ENCODE measurements around the gene MEX3D. TPM values are rescaled to one million over a fixed set of nuclear protein-coding genes. Genes with fewer than 3 reads are reported as not detected.
A peak's percentile ranks its signal among the peaks of the same experiment; 100 is the strongest.

MEX3D gene
- total RNA-seq, 1 experiment from 2014 or later: 11.5 TPM

DNA sequence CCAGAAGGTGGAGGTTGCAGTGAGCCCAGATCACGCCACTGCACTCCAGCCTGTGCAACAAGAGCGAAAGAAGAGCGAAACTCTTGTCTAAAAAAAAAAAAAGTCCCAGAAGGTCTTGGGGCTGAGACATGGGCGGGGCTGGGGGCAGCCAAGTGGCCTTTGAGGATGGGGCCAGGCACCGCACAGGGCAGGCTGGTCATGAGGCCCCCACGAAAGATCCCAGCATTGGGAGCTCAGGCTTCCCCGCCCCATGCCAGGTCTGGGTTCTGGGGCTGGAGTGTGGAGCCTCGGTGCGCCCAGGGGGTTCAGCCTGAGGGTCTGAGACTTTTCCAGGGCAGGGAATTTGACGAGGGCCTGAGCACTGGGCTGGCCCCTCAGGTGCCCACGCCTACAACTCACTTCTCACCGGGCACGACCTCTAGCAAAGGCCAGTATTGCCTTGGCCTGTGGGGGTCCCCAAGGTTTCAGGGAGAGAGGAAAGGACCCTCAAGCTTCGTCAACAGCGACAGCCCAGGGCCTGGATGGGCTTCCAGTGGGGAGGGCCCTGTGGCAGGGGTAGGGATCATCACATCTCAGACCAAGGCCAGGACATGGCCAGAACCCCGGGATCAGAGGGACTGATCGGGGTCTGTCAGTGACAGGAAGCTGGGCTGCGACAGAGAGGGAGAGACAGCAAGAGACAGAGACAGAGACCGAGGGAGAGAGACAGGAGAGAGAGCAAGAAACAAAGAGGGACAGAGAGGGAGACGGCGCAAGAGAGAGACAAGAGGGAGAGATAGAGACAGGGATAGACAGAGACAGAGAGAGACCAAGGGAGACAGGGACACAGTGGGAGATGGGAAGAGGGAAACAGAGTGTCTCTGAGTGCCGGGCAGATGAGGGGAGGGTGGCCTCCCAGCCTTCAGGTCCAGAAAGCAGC, 7.5 kb upstream of the MEX3D start:
- DNase-seq (ENCODE audit: extremely low read depth, low read depth): no peak

DNA sequence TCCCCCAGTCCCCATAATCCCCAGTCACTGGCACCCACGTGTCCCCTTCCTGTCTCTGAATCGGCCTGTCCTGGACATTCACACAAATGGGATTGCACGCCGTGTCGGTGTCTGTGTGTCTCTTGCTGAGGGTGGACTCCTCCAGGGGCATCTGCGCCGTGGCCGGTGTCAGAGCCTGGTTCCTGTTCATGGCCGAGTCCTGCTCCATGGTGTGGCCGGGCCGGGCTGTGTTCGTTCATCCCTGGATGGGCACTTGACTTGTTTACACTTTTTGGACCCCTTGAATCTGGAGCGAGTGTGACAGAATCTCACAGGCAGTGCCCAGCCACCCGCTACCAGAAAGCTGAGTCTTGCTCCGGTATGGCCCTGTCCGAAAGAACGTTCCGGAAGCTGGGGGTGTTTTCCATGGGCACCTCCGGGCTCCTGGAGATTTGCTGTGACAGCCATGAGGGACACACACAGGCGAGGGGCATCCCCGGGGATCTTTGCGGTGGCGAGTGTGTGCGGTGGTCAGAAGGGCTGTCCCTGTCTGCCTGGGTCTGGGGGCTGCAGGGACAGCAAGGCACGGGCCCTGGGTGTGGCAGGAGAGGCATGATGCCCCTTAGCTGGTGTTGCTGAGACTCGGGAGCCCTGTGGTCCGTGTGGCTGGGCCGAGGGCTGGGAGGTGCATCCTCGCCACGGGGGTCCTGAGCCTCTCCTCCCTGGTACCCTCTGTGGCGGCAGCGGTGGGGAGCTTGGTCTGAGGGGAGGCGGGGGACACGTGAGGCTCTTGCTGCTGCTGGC, 6.4 kb upstream of the MEX3D start:
- DNase-seq (ENCODE audit: extremely low read depth, low read depth): no peak

DNA sequence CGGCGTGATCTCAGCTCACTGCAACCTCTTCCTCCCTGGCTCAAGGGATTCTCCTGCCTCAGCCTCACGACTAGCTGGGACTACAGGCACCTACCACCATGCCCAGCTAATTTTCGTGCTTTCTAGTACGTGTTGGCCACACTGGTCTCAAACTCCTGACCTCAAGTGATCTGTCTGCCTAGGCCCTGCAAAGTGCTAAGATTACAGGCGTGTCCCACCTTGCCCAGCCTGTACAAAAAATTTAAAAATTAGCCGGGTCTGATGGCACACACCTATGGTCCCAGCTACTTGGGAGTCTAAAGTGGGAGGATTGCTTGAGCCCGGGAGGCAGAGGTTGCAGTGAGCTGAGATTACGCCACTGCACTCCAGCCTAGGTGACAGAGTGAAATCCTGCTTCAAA, 4.7 kb upstream of the MEX3D start:
- DNase-seq (ENCODE audit: extremely low read depth, low read depth): no peak

DNA sequence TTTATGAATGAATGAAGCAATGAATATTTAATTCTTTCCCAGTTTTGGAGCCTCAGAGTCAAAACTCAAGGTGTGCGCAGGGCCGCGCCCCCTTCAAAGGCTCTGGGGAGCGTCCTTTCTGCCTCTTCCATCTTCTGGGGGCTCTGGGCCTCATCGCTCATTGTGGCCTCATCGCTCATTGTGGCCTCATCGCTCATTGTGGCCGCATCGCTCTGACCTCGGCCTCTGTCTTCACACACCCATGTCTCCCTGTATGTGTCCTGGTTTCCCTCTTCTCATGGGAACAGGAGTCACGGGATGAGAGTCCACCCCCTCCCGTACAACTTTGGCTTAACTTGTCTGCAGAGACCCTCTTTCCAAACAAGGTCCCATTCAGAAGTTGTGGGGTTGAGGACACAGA, 3.2 kb upstream of the MEX3D start:
- DNase-seq (ENCODE audit: extremely low read depth, low read depth): no peak

GRCh38 chr19:1570836-1571235, 2.7 kb upstream of the MEX3D start:
- DNase-seq (ENCODE audit: extremely low read depth, low read depth): no peak

DNA sequence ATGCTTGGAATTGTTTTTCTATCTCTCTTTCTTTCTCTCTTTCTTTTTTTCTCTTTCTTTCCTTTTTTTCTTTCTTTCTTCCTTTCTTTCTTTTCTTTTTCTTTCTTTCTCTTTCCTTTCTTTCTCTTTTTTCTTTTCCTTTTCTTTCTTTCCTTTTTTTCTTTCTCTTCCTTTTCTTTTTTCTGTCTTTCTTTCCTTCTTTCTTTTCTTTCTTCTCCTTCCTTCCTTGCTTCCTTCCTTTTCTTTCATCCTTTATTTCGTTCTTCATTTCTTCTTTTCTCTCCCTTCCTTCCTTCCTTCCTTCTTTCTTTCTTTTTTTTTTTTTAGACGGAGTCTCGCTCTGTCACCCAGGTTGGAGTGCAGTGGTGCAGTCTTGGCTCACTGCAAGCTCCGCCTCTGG, 1.9 kb upstream of the MEX3D start:
- DNase-seq (ENCODE audit: extremely low read depth, low read depth): no peak

GRCh38 chr19:1567848-1568227, 287 bp downstream of the MEX3D start:
- no peak for DNase-seq (ENCODE audit: extremely low read depth, low read depth)

DNA sequence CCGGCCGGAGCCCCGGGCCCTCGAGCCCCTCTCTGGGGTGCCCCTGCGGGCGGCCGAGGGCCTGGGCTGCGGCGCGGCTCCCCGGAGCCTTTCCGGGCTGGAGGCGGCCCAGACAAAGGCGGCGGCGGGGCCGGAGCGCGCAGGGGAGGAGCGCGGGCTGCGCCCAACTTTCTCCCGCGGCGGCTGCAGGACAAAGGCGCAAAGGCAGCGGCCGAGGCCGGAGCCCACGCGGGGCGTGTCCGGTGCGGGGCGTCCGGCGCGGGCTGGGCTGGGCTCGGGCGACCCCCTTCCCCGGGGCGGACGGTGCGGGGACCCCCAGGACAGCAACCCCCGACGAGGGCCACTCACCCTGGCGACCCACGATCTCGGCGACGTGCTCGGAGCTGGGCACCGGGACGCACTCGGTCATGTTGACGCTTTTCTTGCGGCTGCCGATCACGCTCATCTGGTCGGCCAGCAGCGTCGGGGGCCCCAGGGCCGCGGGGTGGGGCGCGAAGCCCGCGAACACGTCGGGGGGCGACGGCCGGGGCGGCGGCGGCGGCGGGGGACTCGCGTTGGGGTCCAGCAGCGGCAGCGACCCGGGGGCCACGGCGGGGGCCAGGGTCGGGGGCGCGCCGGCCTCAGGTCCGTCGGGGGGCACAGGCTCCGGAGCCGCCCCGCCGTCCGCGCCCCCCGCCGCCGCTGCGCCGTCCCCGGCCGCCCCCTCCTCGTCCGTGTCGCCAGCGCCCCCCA, 843 bp downstream of the MEX3D start:
- DNase-seq (ENCODE audit: extremely low read depth, low read depth): no peak

GRCh38 chr19:1566392-1567115, 1.6 kb downstream of the MEX3D start:
- DNase-seq (ENCODE audit: extremely low read depth, low read depth): peak; percentile 31

DNA sequence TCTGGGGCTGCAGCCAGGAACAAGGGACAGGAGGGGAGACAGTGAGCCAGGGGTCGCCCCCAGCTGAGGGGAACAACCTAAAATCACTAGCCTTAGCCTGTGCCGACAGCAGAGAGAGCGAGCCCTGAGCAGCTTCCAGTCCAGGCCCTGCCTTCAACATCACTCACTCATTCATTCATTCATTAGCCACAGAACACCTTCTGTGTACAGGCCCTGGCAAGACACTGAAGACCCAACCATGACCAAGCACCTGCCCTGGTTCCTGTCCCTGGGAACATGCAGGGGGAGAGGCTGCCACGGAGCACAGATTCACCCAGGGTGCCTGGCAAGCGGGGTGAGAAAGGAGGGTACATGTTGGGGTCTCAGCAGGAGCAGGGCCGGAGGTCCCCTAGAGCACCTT, 4.9 kb downstream of the MEX3D start:
- no peak for DNase-seq (ENCODE audit: extremely low read depth, low read depth)

DNA sequence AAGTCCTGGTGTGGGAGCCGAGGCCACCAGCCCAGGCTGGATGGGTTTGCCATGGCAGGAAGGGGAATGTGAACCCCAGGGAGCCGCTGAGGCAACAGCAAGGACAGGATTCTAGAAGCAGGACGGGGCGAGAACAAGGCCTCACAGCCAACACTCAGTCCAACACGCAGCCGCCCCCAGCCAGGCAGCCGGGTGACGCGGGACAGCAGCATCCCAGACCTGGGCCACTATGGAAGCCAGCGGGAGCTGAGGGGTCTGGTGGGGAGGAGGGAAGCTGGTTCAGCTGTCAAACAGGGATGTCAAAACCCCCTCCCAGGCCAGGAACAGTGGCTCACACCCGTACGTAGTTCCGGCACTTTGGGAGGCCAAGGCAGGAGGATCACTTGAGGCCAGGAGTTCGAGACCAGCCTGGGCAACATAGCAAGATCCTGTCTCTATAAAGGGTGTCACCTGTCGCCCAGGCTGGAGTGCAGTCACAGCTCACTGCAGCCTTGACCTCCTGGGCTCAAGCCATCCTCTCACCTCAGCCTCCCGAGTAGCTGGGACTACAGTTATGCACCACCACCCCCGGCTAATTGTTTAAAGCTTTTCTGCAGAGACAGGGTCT, 6.8 kb downstream of the MEX3D start:
- no peak for DNase-seq (ENCODE audit: extremely low read depth, low read depth)

GRCh38 chr19:1560286-1560882, 7.7 kb downstream of the MEX3D start:
- no peak for DNase-seq (ENCODE audit: extremely low read depth, low read depth)

GRCh38 chr19:1558552-1558951, 9.6 kb downstream of the MEX3D start:
- DNase-seq (ENCODE audit: extremely low read depth, low read depth): no peak

DNA sequence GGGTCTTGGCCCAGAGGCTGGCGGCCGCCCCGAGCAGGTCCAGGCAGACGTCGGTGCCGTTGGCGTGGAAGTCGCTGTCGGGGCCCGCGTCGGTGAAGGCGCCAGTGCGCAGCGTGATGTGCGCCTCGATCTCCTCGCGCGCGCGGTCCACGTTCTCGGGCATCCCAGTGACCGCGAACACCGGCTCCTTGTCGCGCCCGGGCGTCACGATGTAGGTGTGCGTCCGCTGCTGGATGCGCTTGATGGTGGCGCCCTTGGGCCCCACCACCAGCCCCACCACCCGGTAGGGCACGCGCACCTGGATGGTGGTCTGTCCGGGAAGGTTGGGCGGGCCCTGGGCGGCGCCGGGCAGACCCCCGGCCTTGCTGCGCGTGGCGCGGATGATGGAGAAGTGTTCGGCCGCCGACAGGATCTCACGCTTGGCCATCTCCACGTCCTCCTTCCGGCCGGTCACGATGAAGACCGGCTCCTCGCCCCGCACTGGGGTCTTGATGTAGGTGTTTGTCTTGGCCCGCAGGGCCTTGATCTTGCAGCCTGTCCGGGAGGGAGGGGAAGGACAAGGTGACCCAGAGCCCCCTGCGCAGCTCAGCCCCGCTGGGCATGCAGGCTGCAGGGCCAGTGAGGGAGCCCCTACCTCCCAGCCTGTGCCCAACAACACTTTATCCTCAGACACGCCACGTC, 11.6 kb downstream of the MEX3D start:
- DNase-seq (ENCODE audit: extremely low read depth, low read depth): no peak

- DNase-seq (ENCODE audit: extremely low read depth, low read depth): no peak
Observed at GRCh38 chr19:1555487-1556389, 12.4 kb downstream of the MEX3D start.

DNA sequence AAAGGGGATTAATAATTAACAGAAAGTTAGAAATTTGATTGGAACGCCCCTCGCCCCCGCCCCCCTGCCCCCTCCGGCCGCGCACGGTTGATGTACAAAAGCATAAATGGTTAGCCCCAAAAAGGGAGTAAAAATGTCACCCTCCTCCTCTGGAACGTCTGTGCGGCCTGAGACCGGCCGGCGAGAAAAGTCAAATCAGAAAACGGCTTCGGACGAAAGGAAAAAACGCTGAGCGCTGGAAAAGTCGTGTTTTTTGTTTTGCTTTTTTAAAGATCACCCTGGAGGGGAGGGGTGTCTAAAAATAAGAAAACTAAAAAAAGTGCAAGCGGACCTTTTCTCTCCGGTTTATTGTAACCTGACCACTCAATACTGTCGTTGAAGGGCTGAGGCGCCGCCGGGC, 13.2 kb downstream of the MEX3D start:
- no peak for DNase-seq (ENCODE audit: extremely low read depth, low read depth)

DNA sequence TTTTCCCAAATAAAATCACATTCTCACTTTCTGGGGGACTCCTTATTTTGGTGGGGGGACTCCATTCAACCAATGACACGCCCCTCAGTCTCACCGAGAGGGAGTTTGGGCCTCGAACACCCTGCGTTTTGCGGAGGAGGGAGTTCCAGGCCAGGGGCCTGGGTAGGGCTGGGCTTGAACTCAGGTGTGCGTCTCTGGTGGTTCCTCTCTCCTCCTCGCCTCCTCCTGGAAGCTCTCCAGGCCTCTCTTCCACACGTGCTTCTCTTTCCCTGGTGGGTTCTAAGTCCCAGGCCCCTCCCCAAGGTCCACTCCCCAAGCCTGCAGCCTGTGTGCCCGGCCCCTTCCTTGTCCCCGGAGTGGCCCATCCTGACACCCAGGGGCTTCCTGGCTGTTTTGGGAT, 14.7 kb downstream of the MEX3D start:
- DNase-seq (ENCODE audit: extremely low read depth, low read depth): no peak

Data from NCI-H460 (cell line).